C4-2B (cell line): ENCODE measurements around the gene XPNPEP1.

Source experiments
- H3K27ac ChIP-seq: fragments of 450-650 bp; 2 replicates; pipeline ENCODE4 v1.5.1; 2017
- CTCF ChIP-seq: fragments of 450-650 bp; conservative IDR thresholded peaks from 2 replicates; pipeline ENCODE4 v1.5.1; 2017; ENCODE audit warnings: mild to moderate bottlenecking
- ZFX ChIP-seq: fragments of 450-650 bp; IDR thresholded peaks from 2 replicates; pipeline ENCODE4 v1.6.1; 2017

Gene XPNPEP1

GRCh38 chr10:109934958-109935793, 11.9 kb upstream of the XPNPEP1 start:
- no peak overlapping the region for H3K27ac ChIP-seq
- TF ChIP-seq ZFX (no peak), CTCF (no peak)

- H3K27ac ChIP-seq: no peak overlapping the region
- TF ChIP-seq ZFX (no peak), CTCF (no peak)
These were observed 10.8 kb upstream of the XPNPEP1 start for GRCh38 chr10:109933984-109934565.

GRCh38 chr10:109932968-109933367, 9.7 kb upstream of the XPNPEP1 start:
- no peak for TF ChIP-seq CTCF
- no peak for TF ChIP-seq ZFX
- H3K27ac ChIP-seq: no peak overlapping the region

- no peak for TF ChIP-seq ZFX
- H3K27ac ChIP-seq: no peak overlapping the region
These were observed 9.1 kb upstream of the XPNPEP1 start for GRCh38 chr10:109932391-109932790.

- no peak overlapping the region for H3K27ac ChIP-seq
- no peak for TF ChIP-seq CTCF
- no peak for TF ChIP-seq ZFX
These were observed 7.9 kb upstream of the XPNPEP1 start for GRCh38 chr10:109931163-109931562.

GRCh38 chr10:109929501-109930219, 6.3 kb upstream of the XPNPEP1 start:
- no peak overlapping the region for H3K27ac ChIP-seq
- no peak for TF ChIP-seq CTCF
- TF ChIP-seq ZFX: no peak

- TF ChIP-seq ZFX: no peak
- TF ChIP-seq CTCF: no peak
- no peak overlapping the region for H3K27ac ChIP-seq
These were observed 5.2 kb upstream of the XPNPEP1 start for GRCh38 chr10:109928475-109928891.
